Measurements from ENCODE around the gene RAB30. TPM values are rescaled to one million over a fixed set of nuclear protein-coding genes. Genes with fewer than 3 reads are reported as not detected.
A peak's percentile ranks its signal among the peaks of the same experiment; 100 is the strongest.

The RAB30 gene
- total and polyA plus RNA-seq, 9 of the 15 experiments (the other 6 are each of a cell fraction or from before 2014, with no cell fraction given), result 0.29 to 1.3 (median 1.0) TPM

DNA sequence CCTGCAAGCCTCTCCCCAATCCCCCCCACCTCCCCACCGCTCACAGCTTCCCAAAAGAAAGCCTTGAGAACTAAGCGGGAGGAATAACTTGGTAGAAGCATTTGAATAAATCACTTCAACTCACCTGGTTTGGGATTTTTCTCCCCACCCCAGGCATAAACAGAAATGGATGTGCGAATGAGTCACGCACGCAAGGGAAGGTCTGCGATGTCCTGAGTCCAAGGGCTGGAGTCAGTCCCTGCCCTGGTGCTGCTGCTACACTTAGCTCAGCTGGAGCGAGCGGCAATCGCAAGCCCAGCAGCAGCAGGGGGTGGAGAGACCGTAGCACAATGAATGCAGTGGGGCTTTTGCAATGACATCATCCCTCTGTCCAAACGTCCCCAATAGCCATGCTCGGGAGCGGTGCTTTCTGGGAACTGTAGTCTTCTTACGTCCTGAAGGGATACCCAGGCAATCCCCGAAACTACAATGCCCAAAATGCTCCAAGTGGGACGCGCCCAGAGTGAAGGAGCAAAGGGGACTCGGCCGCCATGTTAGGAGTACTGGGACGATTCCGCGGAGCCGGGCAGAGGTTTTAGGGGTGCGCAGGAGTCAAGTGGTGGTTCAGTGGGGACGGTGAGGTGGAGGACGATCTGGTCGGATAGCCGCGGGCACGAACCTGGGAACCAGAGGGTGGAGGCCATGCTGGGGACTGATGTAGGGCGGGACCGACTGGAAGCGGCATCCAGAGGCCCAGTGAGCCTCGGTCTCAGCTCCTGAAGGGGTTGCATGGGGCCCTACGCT lies at the start of gene RAB30 (continued):
- peak; percentile 22; the same call in 1 of the 2 replicates for TF ChIP-seq HLTF (IDR thresholded peaks at IDR 0.05)
- no peak for TF ChIP-seq RBM34 (IDR thresholded peaks at IDR 0.05; ENCODE audit: borderline replicate concordance, insufficient read depth, low read length)
- peak; percentile 91 for TF ChIP-seq TAF7 (tag; IDR thresholded peaks at IDR 0.05)
- TF ChIP-seq CHCHD3 (CRISPR knock-in tag; IDR thresholded peaks at IDR 0.05), result no peak
- TF ChIP-seq ELF2 (CRISPR knock-in tag; IDR thresholded peaks at IDR 0.05), result no peak
- TF ChIP-seq SIN3B (IDR thresholded peaks at IDR 0.05; ENCODE audit: low read depth), result 0 out of 2 replicates have a peak, but pooled peaks have one; percentile 48
- no peak for TF ChIP-seq SP2 (IDR thresholded peaks at IDR 0.05; ENCODE audit: extremely low read depth, low read depth, low read length, poor library complexity, severe bottlenecking)
- TF ChIP-seq SREBF1 (IDR thresholded peaks at IDR 0.05; ENCODE audit: borderline replicate concordance, low read depth, low read length), result peak; percentile 39; the same call in 1 of the 2 replicates
- no peak for TF ChIP-seq ZNF146 (CRISPR knock-in tag; IDR thresholded peaks at IDR 0.05; ENCODE audit: unreplicated experiment)
- 0 out of 2 replicates have a peak, but pooled peaks have one; percentile 46 for TF ChIP-seq NFXL1 (CRISPR knock-in tag; IDR thresholded peaks at IDR 0.05)
- TF ChIP-seq, protein P1, sequence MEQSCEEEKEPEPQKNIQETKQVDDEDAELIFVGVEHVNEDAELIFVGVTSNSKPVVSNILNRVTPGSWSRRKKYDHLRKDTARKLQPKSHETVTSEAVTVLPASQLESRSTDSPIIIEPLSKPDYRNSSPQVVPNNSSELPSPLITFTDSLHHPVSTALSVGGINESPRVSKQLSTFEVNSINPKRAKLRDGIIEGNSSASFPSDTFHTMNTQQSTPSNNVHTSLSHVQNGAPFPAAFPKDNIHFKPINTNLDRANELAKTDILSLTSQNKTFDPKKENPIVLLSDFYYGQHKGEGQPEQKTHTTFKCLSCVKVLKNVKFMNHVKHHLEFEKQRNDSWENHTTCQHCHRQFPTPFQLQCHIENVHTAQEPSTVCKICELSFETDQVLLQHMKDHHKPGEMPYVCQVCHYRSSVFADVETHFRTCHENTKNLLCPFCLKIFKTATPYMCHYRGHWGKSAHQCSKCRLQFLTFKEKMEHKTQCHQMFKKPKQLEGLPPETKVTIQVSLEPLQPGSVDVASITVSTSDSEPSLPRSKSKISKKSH (CRISPR knock-in tag; IDR thresholded peaks at IDR 0.05), result no peak
- TF ChIP-seq NR2C1 (IDR thresholded peaks at IDR 0.05), result peak; percentile 97
- TF ChIP-seq NR2C1 (tag; IDR thresholded peaks at IDR 0.05), result peak; percentile 99
- TF ChIP-seq TEAD1 (CRISPR knock-in tag; IDR thresholded peaks at IDR 0.05), result 0 out of 4 replicates have a peak, but pooled peaks of 1 of the 2 experiments have one; percentile 79
- TF ChIP-seq, protein P2, sequence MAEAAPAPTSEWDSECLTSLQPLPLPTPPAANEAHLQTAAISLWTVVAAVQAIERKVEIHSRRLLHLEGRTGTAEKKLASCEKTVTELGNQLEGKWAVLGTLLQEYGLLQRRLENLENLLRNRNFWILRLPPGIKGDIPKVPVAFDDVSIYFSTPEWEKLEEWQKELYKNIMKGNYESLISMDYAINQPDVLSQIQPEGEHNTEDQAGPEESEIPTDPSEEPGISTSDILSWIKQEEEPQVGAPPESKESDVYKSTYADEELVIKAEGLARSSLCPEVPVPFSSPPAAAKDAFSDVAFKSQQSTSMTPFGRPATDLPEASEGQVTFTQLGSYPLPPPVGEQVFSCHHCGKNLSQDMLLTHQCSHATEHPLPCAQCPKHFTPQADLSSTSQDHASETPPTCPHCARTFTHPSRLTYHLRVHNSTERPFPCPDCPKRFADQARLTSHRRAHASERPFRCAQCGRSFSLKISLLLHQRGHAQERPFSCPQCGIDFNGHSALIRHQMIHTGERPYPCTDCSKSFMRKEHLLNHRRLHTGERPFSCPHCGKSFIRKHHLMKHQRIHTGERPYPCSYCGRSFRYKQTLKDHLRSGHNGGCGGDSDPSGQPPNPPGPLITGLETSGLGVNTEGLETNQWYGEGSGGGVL (CRISPR knock-in tag; IDR thresholded peaks at IDR 0.05), result no peak
- TF ChIP-seq SETDB1 (IDR thresholded peaks at IDR 0.05; ENCODE audit: low read length), result peak; percentile 89
- no peak for TF ChIP-seq CHD2 (IDR thresholded peaks at IDR 0.05; ENCODE audit: low read depth, low read length)
- peak; percentile 43; the same call in 1 of the 2 replicates for TF ChIP-seq ARID1B (IDR thresholded peaks at IDR 0.05)
- no peak for TF ChIP-seq KAT2B (IDR thresholded peaks at IDR 0.05; ENCODE audit: low read depth, low read length)
- TF ChIP-seq CBFA2T3 (IDR thresholded peaks at IDR 0.05), result peak; percentile 46; the same call in 1 of the 2 replicates
- TF ChIP-seq ZBED1 (IDR thresholded peaks at IDR 0.05), result peak; percentile 18; the same call in 1 of the 2 replicates
- TF ChIP-seq, protein P3, sequence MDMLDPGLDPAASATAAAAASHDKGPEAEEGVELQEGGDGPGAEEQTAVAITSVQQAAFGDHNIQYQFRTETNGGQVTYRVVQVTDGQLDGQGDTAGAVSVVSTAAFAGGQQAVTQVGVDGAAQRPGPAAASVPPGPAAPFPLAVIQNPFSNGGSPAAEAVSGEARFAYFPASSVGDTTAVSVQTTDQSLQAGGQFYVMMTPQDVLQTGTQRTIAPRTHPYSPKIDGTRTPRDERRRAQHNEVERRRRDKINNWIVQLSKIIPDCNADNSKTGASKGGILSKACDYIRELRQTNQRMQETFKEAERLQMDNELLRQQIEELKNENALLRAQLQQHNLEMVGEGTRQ (CRISPR knock-in tag; IDR thresholded peaks at IDR 0.05), result no peak
- TF ChIP-seq SMC3 (conservative IDR thresholded peaks at IDR 0.05; ENCODE audit: insufficient read depth, low read depth, low read length), result 0 out of 2 replicates have a peak, but pooled peaks have one; percentile 4
- TF ChIP-seq TCF7L2 (IDR thresholded peaks at IDR 0.05; ENCODE audit: low read depth, low read length), result 0 out of 2 replicates have a peak, but pooled peaks have one; percentile 15
- TF ChIP-seq NR2C2 (CRISPR knock-in tag; IDR thresholded peaks at IDR 0.05), result peak; percentile 93
- TF ChIP-seq NR2C2 (tag; IDR thresholded peaks at IDR 0.05), result peak; percentile 99
- no peak; the same call in 1 of the 2 replicates for TF ChIP-seq BACH1 (tag; IDR thresholded peaks at IDR 0.05)
